Smooth muscle cell (in vitro differentiated cells): ENCODE data around the gene REXO5. TPM values are rescaled to one million over a fixed set of nuclear protein-coding genes. Genes with fewer than 3 reads are reported as not detected.

Source experiments
- DNase-seq: peaks from one replicate; lab custom pipeline; 2025; ENCODE audit not compliant: unreplicated experiment; lab: John Stamatoyannopoulos, UW
- H2AFZ ChIP-seq: fragments of 200-600 bp; sonication (generic); 2 replicates; pipeline ENCODE4 v1.6.0; 2016; ENCODE audit warnings: antibody characterized with exemption, low read depth, mild to moderate bottlenecking
- H3F3A ChIP-seq: fragments of 200-600 bp; sonication (generic); 2 replicates; pipeline ENCODE4 v1.6.0; 2017; ENCODE audit warnings: antibody characterized with exemption, low read depth
- H3K27ac ChIP-seq: fragments of 200-600 bp; sonication (generic); 2 replicates; pipeline ENCODE4 v1.5.1; 2016; ENCODE audit warnings: low read depth, mild to moderate bottlenecking
- H3K27me3 ChIP-seq: fragments of 200-600 bp; sonication (generic); 2 replicates; pipeline ENCODE4 v1.6.1; 2016; ENCODE audit warnings: low read depth, mild to moderate bottlenecking
- H3K36me3 ChIP-seq: fragments of 200-600 bp; sonication (generic); 2 replicates; pipeline ENCODE4 v1.5.1; 2016; ENCODE audit warnings: low read depth
- H3K4me1 ChIP-seq: fragments of 200-600 bp; sonication (generic); 2 replicates; pipeline ENCODE4 v1.5.1; 2016; ENCODE audit warnings: low read depth
- H3K4me2 ChIP-seq: fragments of 200-600 bp; sonication (generic); 2 replicates; pipeline ENCODE4 v1.6.0; 2016; ENCODE audit warnings: mild to moderate bottlenecking
- H3K4me3 ChIP-seq: fragments of 200-600 bp; sonication (generic); 2 replicates; pipeline ENCODE4 v1.5.1; 2016; ENCODE audit warnings: mild to moderate bottlenecking
- H3K79me2 ChIP-seq: fragments of 200-600 bp; sonication (generic); 2 replicates; pipeline ENCODE4 v1.6.0; 2016; ENCODE audit warnings: low read depth, mild to moderate bottlenecking
- H3K9ac ChIP-seq: fragments of 200-600 bp; sonication (generic); 2 replicates; pipeline ENCODE4 v1.6.0; 2016; ENCODE audit warnings: low read depth
- H3K9me3 ChIP-seq: fragments of 200-600 bp; sonication (generic); replicated peaks from 2 replicates; pipeline ENCODE4 v1.5.1; 2016; ENCODE audit warnings: low read depth
- H4K20me1 ChIP-seq: fragments of 200-600 bp; sonication (generic); 2 replicates; pipeline ENCODE4 v1.6.0; 2016; ENCODE audit warnings: low read depth
- CTCF ChIP-seq: fragments of 200-600 bp; sonication (generic); IDR thresholded peaks from 2 replicates; pipeline ENCODE4 v1.5.1; 2017; ENCODE audit warnings: borderline replicate concordance, mild to moderate bottlenecking, antibody characterized with exemption; ENCODE audit not compliant: insufficient read depth, poor library complexity, severe bottlenecking
- WGBS: methylation state at CpG from one replicate; pipeline ENCODE4 v1.1.7; 2016; ENCODE audit warnings: low lambda C conversion rate; 5-methylcytosine and 5-hydroxymethylcytosine counted together
- polyA plus RNA-seq: library from polyadenylated mRNA; unstranded; fragments of >200 nt; fragmentation: Nextera tagmentation; extraction: Ambion mirVana; gene quantifications from 2 replicates; pipeline ENCODE4 v1.2.1, GENCODE V29; 2016
- total RNA-seq: library from RNA; depleted of rRNA; stranded (reverse); fragments of >200 nt; gene quantifications from 2 replicates; pipeline ENCODE4 v1.2.3, GENCODE V29; 2014

Gene REXO5
- total RNA-seq (1.9 and 8.6 TPM in 2 replicates), polyA plus RNA-seq (3.2 and 4.6 TPM in 2 replicates)

DNA sequence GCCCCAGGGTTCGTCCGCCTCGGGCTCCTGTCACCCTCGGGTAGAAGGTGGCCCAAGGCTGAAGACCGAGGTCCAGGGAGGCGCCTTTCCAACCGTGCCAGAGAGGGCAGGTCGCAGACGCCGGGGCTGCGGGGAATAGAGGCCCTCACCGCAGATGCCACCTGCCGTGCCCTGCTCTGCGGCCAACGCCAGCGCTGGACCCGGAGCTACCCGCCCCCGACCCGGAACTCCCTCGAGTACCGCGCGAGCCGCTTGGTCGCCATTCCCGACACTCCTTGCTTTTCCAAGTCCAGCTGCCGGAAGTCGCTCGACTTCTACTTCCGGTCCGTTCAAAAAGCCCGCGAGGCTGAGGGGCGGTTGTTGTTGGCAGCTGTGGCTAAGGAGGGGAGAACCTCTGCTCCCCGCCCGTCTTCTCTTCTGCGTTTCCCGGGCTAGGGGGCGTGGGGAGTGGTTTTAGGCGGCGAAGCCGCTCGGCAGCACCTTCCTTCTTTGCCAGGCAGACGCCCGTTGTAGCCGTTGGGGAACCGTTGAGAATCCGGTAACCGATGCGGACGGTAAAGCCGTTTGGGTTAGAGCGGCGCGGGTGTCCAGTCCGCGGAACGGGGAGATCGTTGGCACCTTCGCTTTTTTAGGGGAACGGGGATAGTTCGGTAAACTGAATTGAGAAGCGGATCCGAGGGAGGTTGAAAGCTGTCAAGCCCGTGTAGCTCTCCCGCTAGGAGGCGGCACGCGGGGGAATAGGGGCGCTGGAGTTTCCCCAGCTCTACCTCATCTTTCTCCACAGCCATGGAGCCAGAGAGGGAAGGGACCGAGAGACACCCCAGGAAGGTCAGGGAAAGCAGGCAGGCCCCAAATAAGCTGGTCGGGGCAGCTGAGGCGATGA is at the start of gene REXO5, which contains the start of gene ERI2:
Gene REXO5 (plus strand): TSS at position 360 of the 883 bp plus-strand sequence. CDS start 427 bp downstream, at position 787.
Gene ERI2 (minus strand): TSS at position 305 of the 883 bp plus-strand sequence. CDS start 42 bp downstream, at position 263.
- Histone ChIP-seq H4K20me1 (no peaks in the 10 kb centered on the region), H3K27ac (peak within 1 kb of the TSS; percentile 65), H3K9me3 (no peaks in the 10 kb centered on the region), H3K4me2 (peak within 1 kb of the TSS; percentile 91), H3K4me3 (peak within 1 kb of the TSS; percentile 71), H3K36me3 (no peaks in the 10 kb centered on the region), H3K4me1 (no peaks in the 10 kb centered on the region), H3K9ac (peak within 1 kb of the TSS; percentile 37), H3F3A (no peaks in the 10 kb centered on the region), H2AFZ (peak within 1 kb of the TSS; percentile 83), H3K79me2 (no peaks in the 10 kb centered on the region), H3K27me3 (no peaks in the 10 kb centered on the region)
- peak; percentile 86 for DNase-seq
- WGBS: 2% methylated on average over 74 of the region's 74 CpGs
- TF ChIP-seq CTCF: peak; percentile 41

DNA sequence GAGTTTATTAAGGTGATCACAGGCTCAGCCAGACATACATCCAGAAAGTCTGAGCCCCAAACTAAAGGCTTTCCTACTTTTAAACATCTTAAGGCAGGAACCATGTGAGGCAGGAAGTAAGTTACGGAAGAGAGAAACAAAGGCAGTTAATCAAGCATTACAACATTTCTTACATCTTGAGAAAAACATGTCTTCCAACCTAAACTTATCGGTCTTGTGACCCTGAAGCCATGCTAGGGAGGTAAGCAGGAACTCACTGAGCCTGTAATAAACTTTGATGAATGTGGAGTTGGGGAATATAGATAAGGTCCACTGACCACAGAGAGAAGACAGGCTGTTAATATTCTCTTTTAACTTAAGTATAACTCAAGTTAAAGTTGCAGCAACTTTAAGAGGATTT is 46.0 kb upstream of the REXO5 start:
- Histone ChIP-seq H3K27ac (no peak overlapping the region), H3K27me3 (no peaks in the 10 kb centered on the region), H3K4me3 (no peak overlapping the region), H3K9me3 (no peaks in the 10 kb centered on the region), H3K4me1 (no peaks in the 10 kb centered on the region), H3K79me2 (no peaks in the 10 kb centered on the region), H3F3A (no peaks in the 10 kb centered on the region), H3K9ac (no peak overlapping the region), H4K20me1 (no peaks in the 10 kb centered on the region), H3K4me2 (no peak overlapping the region), H3K36me3 (no peaks in the 10 kb centered on the region), H2AFZ (no peak overlapping the region)
- no peak for TF ChIP-seq CTCF
- no peak for DNase-seq
- 85% methylated on average over 2 of the region's 2 CpGs for WGBS

DNA sequence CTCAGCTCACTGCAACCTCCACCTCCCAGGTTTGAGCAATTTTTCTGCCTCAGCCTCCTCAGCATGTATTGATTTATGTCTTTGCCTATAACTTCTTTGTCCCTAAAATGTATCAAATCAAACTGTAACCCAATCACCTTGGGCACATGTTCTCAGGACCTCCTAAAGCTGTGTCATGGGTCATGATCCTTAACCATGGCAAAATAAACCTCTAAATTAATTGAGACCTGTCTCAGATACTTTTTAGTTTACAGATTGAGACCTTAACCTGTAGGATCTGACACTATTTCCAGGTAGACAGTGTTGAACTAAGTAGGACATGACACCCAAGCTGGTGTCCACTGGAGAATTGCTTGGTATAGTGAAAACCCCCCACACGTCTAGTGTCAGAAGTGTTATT is 45.2 kb upstream of the REXO5 start:
- H3K36me3 ChIP-seq: no peaks in the 10 kb centered on the region
- H3F3A ChIP-seq: no peaks in the 10 kb centered on the region
- WGBS: 86% methylated on average over 1 of the region's 1 CpG
- H4K20me1 ChIP-seq: no peaks in the 10 kb centered on the region
- H3K27me3 ChIP-seq: no peaks in the 10 kb centered on the region
- no peak overlapping the region for H3K4me3 ChIP-seq
- no peak for TF ChIP-seq CTCF
- no peak for DNase-seq
- no peaks in the 10 kb centered on the region for H3K9me3 ChIP-seq
- H3K4me1 ChIP-seq: no peaks in the 10 kb centered on the region
- no peak overlapping the region for H3K9ac ChIP-seq
- H2AFZ ChIP-seq: no peak overlapping the region
- H3K79me2 ChIP-seq: no peaks in the 10 kb centered on the region
- no peak overlapping the region for H3K27ac ChIP-seq
- no peak overlapping the region for H3K4me2 ChIP-seq
